Activated B cell treated with CpG ODN at 0.5 μM for 24 hours (primary cell): Measurements from ENCODE around the gene NMBR. TPM values are rescaled to one million over a fixed set of nuclear protein-coding genes. Genes with fewer than 3 reads are reported as not detected.
"Not testable (repeated sequence)": the region's sequence is repeated elsewhere in the genome, so short reads cannot be mapped to it uniquely, and the experiment has no call there.

Experiments used
- ATAC-seq: fragments of 200-7000 bp; cut with Tn5 transposase; one replicate; pipeline ENCODE4 v1.10.0; 2021; ENCODE audit warnings: low read depth, mild to moderate bottlenecking, moderate library complexity
- CTCF ChIA-PET: fragments of 350-600 bp; sonication (Branson Sonifier 250); formaldehyde crosslinking; loops from one replicate; lab custom pipeline; 2021; ENCODE audit warnings: antibody characterized with exemption; lab: Charles Lee
- POLR2A ChIA-PET: fragments of 350-600 bp; sonication (Branson Sonifier 250); formaldehyde crosslinking; loops from one replicate; lab custom pipeline; 2021; ENCODE audit warnings: antibody characterized with exemption; lab: Charles Lee
- DNase-seq: peaks from one replicate; pipeline ENCODE4 v3.0.0; 2022
- H3K27ac Mint-ChIP-seq: one replicate; pipeline ENCODE4 v1.8.0; 2020; ENCODE audit warnings: mixed read lengths
- H3K27me3 Mint-ChIP-seq: one replicate; pipeline ENCODE4 v1.8.0; 2021; ENCODE audit warnings: mixed read lengths
- H3K36me3 Mint-ChIP-seq: one replicate; pipeline ENCODE4 v1.8.0; 2021; ENCODE audit warnings: low read depth, mixed read lengths
- H3K4me1 Mint-ChIP-seq: one replicate; pipeline ENCODE4 v1.8.0; 2021; ENCODE audit warnings: mixed read lengths
- H3K4me3 Mint-ChIP-seq: one replicate; pipeline ENCODE4 v1.8.0; 2020; ENCODE audit warnings: mild to moderate bottlenecking, mixed read lengths
- H3K9me3 Mint-ChIP-seq: one replicate; pipeline ENCODE4 v1.8.0; 2020; ENCODE audit warnings: mixed read lengths
- intact Hi-C: fragments of 100-400 bp; cut with micrococcal nuclease; formaldehyde crosslinking; loops from one replicate; pipeline ENCODE4 v1.15.1; 2024
- total RNA-seq: library from RNA; stranded (reverse); gene quantifications from 2 replicates; pipeline ENCODE4 v1.2.3, GENCODE V29; 2022
- TF ChIP-seq, protein P1 (sequence below): fragments of 200-600 bp; IDR thresholded peaks from one replicate; pipeline ENCODE4 v1.8.0; 2022; ENCODE audit warnings: antibody characterized with exemption, mild to moderate bottlenecking

NMBR gene
- not detected in 2 replicates for total RNA-seq

DNA sequence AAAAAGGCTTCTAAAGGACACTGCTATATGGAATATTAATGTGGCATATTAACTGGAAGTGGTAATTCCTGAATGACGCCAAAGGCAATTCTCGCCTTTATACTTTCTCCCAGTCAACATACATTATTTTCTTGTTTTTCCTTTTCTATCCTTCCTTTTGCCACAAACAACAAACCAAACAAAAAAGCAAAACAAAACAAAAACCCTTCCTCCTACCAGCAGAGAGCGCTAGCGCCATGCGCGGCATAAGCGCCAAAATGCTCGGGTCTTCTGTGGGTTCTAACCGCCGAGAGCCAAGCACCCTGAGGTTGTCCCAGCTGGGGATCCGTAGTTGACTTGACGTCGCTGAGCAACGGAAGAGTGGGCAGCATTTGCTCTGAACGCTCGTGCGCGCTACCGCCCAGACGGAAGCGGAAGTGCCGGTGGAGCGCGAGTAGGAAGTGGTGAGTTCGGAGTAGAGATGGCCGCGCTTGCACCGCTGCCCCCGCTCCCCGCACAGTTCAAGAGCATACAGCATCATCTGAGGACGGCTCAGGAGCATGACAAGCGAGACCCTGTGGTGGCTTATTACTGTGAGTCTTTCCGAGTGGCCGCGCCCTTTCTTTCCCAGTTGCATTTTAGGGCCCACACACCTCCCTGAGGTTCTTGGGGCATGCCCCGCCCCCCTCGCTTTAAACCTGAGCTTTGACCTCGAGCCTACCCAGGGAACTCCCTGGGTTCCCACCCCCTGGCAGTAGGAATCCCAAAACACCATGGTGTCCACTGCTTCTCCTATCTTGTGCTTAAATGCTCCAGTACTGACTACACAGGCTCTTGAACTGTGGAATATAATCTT, at the start of gene NMBR, which contains the start of gene VTA1:
TSS of gene NMBR (minus strand) at position 295 of the 835 bp plus-strand sequence. CDS start 58,464 bp downstream, outside the sequence.
TSS of gene VTA1 (plus strand) at position 436 of the 835 bp plus-strand sequence. CDS start at position 461, 25 bp downstream.
- Mint-ChIP-seq H3K27ac (peak within 1 kb of the TSS; percentile 78), H3K4me1 (peaks cover 54% of the 10 kb centered on the region), H3K27me3 (no peaks in the 10 kb centered on the region), H3K9me3 (no peaks in the 10 kb centered on the region), H3K36me3 (peaks cover 30% of the 10 kb centered on the region), H3K4me3 (peak within 1 kb of the TSS; percentile 96)
- intact Hi-C loops = loop anchor here (1.0 to 5.0 kb wide), 11 partner anchors 60 to 1916 kb away; partner anchors contain the start of genes ADAT2, AIG1, FUCA2 and HIVEP2
- TF ChIP-seq, protein P1, sequence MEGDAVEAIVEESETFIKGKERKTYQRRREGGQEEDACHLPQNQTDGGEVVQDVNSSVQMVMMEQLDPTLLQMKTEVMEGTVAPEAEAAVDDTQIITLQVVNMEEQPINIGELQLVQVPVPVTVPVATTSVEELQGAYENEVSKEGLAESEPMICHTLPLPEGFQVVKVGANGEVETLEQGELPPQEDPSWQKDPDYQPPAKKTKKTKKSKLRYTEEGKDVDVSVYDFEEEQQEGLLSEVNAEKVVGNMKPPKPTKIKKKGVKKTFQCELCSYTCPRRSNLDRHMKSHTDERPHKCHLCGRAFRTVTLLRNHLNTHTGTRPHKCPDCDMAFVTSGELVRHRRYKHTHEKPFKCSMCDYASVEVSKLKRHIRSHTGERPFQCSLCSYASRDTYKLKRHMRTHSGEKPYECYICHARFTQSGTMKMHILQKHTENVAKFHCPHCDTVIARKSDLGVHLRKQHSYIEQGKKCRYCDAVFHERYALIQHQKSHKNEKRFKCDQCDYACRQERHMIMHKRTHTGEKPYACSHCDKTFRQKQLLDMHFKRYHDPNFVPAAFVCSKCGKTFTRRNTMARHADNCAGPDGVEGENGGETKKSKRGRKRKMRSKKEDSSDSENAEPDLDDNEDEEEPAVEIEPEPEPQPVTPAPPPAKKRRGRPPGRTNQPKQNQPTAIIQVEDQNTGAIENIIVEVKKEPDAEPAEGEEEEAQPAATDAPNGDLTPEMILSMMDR = peak; percentile 16
- DNase-seq (peak; percentile 90), ATAC-seq (peak; percentile 96)
- POLR2A ChIA-PET = interaction anchor here (0.6 to 1.0 kb wide), 4 partner anchors 8 to 1303 kb away, joined by 3 read pairs; partner anchors contain the start of genes ADAT2 and PEX3
- CTCF ChIA-PET = interaction anchor here (1.2 to 2.3 kb wide), 3 partner anchors 9 to 240 kb away, joined by 5 to 9 read pairs (median 9); no protein-coding TSS in a partner anchor

DNA sequence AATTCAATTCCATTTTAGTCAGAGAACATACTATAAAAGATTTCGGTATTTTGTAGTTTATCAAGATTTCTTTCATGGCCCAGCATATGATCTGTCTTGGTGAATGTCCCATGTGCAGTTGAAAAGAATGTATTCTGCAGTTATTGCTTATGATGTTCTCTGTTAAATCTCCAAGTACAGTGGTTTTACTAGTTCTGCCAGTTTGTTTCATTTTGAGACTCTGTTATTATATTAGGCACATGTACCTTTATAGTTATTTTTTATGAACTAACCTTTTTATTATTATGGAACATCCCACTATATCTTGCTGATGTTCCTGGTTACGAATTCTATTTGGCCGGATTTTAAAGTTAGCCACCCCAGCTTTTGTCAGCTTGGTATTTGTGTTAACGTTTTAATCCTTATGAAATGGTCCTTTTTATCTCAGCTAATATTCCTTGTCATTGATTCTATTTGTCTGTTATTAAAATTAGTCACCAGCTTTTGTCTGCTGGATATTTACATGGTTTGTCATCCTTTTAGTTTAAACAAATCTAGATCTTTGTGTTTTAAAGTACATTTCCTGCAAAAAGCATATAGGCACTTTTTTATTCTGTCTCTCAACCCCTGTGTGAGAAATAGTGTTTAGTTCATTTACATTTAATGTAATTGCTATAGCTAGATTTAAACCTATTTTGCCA, 49.1 kb upstream of the NMBR start:
- no peak for ATAC-seq
- ChIA-PET POLR2A (no interaction called here), CTCF (no interaction called here)
- H3K9me3 Mint-ChIP-seq = no peaks in the 10 kb centered on the region
- intact Hi-C loops = no loop called here
- H3K27me3 Mint-ChIP-seq = no peaks in the 10 kb centered on the region
- H3K27ac Mint-ChIP-seq = no peak overlapping the region
- DNase-seq = no peak
- no peak overlapping the region for H3K4me3 Mint-ChIP-seq
- peaks cover 62% of the 10 kb centered on the region for H3K36me3 Mint-ChIP-seq
- peaks cover 13% of the 10 kb centered on the region for H3K4me1 Mint-ChIP-seq
- TF ChIP-seq, protein P1 = no peak

DNA sequence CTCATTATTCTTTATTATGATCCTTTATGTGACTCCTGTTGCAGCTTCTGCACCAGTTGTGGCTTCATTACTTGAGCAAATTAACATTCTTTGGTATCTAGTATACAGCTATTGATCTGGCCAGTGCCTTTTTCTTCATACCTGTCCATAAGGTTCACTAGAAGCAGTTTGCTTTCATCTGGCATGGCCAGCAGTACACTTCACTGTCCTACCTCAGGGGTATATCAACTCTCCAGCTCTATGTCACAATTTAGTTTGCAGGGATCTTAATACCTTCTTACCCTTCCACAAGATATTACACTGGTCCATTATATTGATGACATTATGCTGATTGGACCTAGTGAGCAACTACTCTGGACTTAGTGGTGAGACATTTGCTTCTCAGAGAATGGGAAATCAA, 46.7 kb upstream of the NMBR start:
- ChIA-PET CTCF (no interaction called here), POLR2A (no interaction called here)
- no peak overlapping the region for H3K4me3 Mint-ChIP-seq
- no peaks in the 10 kb centered on the region for H3K9me3 Mint-ChIP-seq
- H3K27me3 Mint-ChIP-seq = no peaks in the 10 kb centered on the region
- H3K4me1 Mint-ChIP-seq = peaks cover 13% of the 10 kb centered on the region
- no peak overlapping the region for H3K27ac Mint-ChIP-seq
- TF ChIP-seq, protein P1 = no peak
- DNase-seq = no peak
- H3K36me3 Mint-ChIP-seq = peaks cover 58% of the 10 kb centered on the region
- intact Hi-C loops = no loop called here
- no peak for ATAC-seq

DNA sequence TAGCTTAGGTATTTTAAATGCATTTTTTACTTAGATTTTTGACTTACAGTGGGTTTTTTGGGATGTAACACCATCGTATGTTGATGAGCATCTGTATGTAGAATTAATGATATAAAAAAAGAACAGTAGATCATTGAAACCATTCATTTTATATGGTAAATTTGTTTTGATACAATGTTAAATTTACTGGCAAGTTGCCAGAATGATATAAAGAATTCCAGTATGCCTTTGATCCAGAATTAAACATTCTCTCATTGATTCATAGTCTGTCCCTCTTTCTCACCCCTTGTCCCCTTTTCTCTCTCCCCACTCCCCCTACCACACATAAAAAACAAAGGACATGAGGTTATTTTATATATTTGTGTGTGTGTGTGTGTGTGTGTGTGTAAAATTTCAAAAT, 45.4 kb upstream of the NMBR start:
- CTCF ChIA-PET = no interaction called here
- Mint-ChIP-seq H3K27ac (no peak overlapping the region), H3K27me3 (no peaks in the 10 kb centered on the region), H3K4me3 (no peak overlapping the region), H3K36me3 (peaks cover 51% of the 10 kb centered on the region), H3K4me1 (peaks cover 13% of the 10 kb centered on the region), H3K9me3 (no peaks in the 10 kb centered on the region)
- TF ChIP-seq, protein P1 = no peak
- DNase-seq (no peak), ATAC-seq (no peak)
- POLR2A ChIA-PET = no interaction called here
- intact Hi-C loops = no loop called here

DNA sequence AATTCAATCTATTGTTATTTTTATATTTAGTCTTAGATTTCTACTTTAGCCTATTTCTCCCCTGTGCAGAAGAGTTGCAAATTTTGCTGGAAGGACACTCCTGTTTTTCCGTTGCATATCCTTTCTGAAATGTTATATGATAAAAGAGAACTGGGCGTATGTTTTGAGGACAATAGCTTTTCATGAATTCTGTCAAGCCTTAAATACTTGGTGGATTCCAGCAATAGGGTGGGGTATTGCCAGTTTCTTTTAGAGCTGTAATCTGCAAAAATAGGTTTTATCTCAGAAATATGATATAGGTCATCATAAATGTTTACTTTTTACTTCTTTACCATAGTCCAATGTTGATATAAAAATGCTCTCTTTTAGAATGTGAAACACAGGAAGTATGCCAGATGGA, 42.1 kb upstream of the NMBR start:
- Mint-ChIP-seq H3K27ac (no peak overlapping the region), H3K4me1 (peaks cover 4% of the 10 kb centered on the region), H3K9me3 (no peaks in the 10 kb centered on the region), H3K36me3 (peaks cover 35% of the 10 kb centered on the region), H3K27me3 (no peaks in the 10 kb centered on the region), H3K4me3 (no peak overlapping the region)
- intact Hi-C loops = no loop called here
- TF ChIP-seq, protein P1 = no peak
- CTCF ChIA-PET = no interaction called here
- DNase-seq = no peak
- POLR2A ChIA-PET = no interaction called here
- no peak for ATAC-seq

DNA sequence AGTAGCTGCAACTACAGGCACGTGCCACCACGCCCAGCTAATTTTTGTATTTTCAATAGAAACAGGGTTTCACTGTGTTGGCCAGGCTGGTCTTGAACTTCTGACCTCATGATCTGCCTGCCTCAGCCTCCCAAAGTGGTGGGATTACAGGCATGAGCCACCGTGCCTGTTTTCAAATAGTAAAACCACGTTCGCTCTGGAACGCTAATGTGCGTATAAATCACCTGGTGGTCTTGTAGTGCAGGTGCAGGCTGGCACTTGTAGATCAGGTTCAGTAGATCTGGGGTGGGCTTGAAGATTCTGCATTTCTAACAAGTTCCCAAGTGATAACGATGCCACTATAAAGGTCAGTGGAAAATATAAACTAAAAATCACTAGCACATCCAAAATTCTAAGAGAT, 41.4 kb upstream of the NMBR start:
- H3K27ac Mint-ChIP-seq, H3K9me3 Mint-ChIP-seq, DNase-seq, intact Hi-C loops, ATAC-seq, H3K4me3 Mint-ChIP-seq, CTCF ChIA-PET, H3K4me1 Mint-ChIP-seq, H3K27me3 Mint-ChIP-seq, POLR2A ChIA-PET: not testable (repeated sequence)
- peaks cover 29% of the 10 kb centered on the region for H3K36me3 Mint-ChIP-seq
